Ovary (tissue), 3 donors: ENCODE measurements around the gene TRNAU1AP.

Source experiments
- CTCF ChIP-seq, 3 donors: fragments of 450-650 bp in 2 of 3; fragments of 200-600 bp in 1 of 3; IDR thresholded peaks; one replicate each; pipeline versions ENCODE4 v1.5.1 to v1.8.0; 2016 to 2022; ENCODE audit warnings: antibody characterized with exemption in 3 of 3, mild to moderate bottlenecking in 1 of 3
- EP300 ChIP-seq: sonication (generic); formaldehyde crosslinking; IDR thresholded peaks from one replicate; pipeline ENCODE4 v1.6.1; 2017; ENCODE audit warnings: antibody characterized with exemption
- POLR2A ChIP-seq: fragments of 450-650 bp; IDR thresholded peaks from one replicate; pipeline ENCODE4 v1.6.1; 2017; ENCODE audit warnings: antibody characterized with exemption, mild to moderate bottlenecking, moderate library complexity
- donor health status: DM: no; HTN: no; CAD: no.

- TF ChIP-seq CTCF (IDR thresholded peaks at IDR 0.05) (no peak), POLR2A (no peak), EP300 (no peak)
These were observed 1.5 kb upstream of the TRNAU1AP start for GRCh38 chr1:28551381-28551780.
